Mucosa of rectum (tissue), 2 donors: ENCODE data around the gene MDGA2.

Experiments
- H3K27ac ChIP-seq, 2 donors: one replicate each; pipeline ENCODE4 v1.7.0; 2013; ENCODE audit warnings: inconsistent platforms in 2 of 2, low read depth in 2 of 2, low read length in 2 of 2
- H3K27me3 ChIP-seq, 2 donors: one replicate each; pipeline ENCODE4 v1.7.0; 2013; ENCODE audit warnings: low read length in 2 of 2; ENCODE audit not compliant: control insufficient read depth in 2 of 2, insufficient read depth in 2 of 2
- H3K36me3 ChIP-seq, 2 donors: one replicate each; pipeline ENCODE4 v1.7.0; 2013; ENCODE audit warnings: low read length in 2 of 2; ENCODE audit not compliant: control insufficient read depth in 2 of 2, insufficient read depth in 2 of 2
- H3K4me1 ChIP-seq, 2 donors: one replicate each; pipeline ENCODE4 v1.7.0; 2013; ENCODE audit warnings: low read length in 2 of 2, mild to moderate bottlenecking in 1 of 2; ENCODE audit not compliant: control insufficient read depth in 2 of 2, insufficient read depth in 2 of 2
- H3K4me3 ChIP-seq, 2 donors: one replicate each; pipeline ENCODE4 v1.7.0; 2013; ENCODE audit warnings: low read length in 2 of 2
- H3K9ac ChIP-seq, 2 donors: one replicate each; pipeline ENCODE4 v1.7.0; 2013; ENCODE audit warnings: low read length in 2 of 2, low read depth in 1 of 2, mild to moderate bottlenecking in 1 of 2
- H3K9me3 ChIP-seq, 2 donors: one replicate each; pipeline ENCODE4 v1.7.0; 2013; ENCODE audit warnings: low read length in 2 of 2; ENCODE audit not compliant: control insufficient read depth in 2 of 2
- donor health status: healthy.
- donor health status: Normal muscosa, but diverticular disease.

The MDGA2 gene

DNA sequence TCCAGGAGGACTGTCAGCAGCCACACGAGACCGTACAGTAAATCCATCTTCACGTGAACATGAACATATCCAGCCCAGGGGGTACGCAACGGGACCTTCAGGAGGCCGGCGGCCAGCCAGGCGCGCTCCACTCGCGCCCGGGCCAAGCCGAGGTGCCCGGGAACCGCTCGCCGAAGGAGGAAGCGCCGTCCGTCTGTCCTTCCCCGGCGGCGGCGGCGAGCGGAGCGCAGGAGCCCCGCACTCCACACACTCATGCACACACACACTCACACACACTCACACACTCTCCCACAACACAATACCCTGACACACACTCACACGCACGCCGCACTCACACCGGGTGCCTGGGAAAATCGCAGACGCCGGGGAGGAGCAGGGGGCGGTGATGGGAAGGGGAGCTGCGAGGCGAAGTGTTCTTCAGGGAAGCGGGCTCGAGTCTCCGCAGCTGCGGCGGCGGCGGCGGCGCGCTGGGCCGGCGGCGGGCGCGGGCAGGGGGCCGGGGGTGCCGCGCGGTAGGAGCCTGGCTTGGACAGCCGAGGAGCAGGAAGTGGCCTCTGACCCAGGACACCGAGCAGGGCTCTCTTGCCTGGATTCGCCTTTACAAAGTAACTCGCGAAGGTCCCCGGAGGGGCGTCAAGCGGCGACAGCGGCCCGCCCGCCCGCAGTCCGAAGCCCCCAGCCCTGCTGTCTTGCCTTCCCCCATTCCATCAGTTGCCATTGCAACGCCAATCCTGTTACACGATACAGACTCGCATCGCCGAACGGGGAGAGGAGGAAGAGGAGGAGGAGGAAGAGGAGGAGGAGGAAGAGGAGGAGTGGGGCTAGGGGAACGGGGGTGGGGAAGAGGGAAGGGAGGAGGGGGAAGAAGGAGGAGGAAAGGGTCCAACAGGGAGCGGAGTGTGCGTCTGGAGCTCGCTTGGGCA lies 601 bp downstream of the MDGA2 start:
- Histone ChIP-seq H3K27ac (no peak overlapping the region), H3K4me1 (no peaks in the 10 kb centered on the region), H3K9me3 (no peaks in the 10 kb centered on the region), H3K9ac (no peak overlapping the region), H3K36me3 (no peaks in the 10 kb centered on the region), H3K4me3 (peak overlapping the region in 1 of 2 donors; percentile 26), H3K27me3 (peaks cover 3 to 4% of the 10 kb centered on the region in 2 donors)

DNA sequence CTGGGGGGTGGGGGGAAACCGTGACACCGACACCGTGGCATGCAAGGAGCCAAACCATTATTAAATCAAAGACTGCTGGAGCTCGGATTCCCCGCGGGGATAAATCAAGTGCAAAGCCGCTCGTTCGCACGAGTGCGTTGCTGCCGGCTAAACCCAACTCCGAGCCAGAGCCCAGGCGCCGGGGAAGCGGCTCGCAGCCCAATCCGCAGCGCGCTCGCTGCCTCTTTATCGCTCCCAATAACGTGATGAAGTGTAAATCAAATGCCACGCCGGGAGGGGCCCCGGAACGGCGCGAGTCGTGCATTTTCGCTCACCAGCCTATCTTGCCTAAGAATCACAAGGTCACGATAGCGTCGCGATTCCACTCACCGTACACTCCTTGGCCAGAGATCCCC lies 1.3 kb downstream of the MDGA2 start:
- H3K36me3 ChIP-seq = no peaks in the 10 kb centered on the region
- H3K4me1 ChIP-seq = no peaks in the 10 kb centered on the region
- H3K9ac ChIP-seq = no peak overlapping the region
- H3K9me3 ChIP-seq = no peaks in the 10 kb centered on the region
- no peak overlapping the region for H3K27ac ChIP-seq
- H3K27me3 ChIP-seq = peaks cover 3 to 4% of the 10 kb centered on the region in 2 donors
- peak overlapping the region in 1 of 2 donors; percentile 26 for H3K4me3 ChIP-seq

DNA sequence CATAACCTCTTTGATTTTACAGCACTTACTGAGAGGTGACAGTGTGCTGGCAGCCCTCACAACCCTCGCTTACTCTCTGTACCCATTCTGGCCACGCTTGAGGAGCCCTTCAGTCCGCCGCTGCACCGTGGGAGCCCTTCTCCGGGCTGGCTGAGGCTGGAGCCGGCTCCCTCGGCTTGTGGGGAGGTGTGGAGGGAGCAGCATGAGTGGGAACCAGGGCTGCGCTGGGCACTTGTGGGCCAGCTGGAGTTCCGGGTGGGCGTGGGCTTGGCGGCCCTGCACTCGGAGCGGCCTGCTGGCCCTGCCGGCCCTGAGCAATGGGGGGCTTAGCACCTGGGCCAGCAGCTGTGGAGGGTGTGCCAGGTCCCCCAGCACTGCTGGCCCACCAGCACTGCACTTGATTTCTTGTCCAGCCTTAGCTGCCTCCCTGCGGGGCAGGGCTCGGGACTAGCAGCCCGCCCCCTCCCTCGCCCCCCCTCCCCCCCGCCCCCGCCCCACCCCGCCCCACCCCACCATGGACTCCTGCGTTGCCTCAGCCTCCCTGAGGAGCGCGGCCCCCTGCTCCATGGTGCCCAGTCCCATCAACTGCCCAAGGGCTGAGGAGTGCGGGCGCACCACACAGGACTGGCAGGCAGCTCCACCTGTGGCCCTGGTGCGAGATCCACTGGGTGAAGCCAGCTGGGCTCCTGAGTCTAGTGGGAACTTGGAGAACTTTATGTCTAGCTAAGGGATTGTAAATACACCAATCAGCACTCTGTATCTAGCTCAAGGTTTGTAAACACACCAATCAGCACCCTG lies 9.9 kb downstream of the MDGA2 start:
- no peaks in the 10 kb centered on the region for H3K4me1 ChIP-seq
- no peak overlapping the region for H3K4me3 ChIP-seq
- H3K27me3 ChIP-seq = no peaks in the 10 kb centered on the region
- no peaks in the 10 kb centered on the region for H3K36me3 ChIP-seq
- no peaks in the 10 kb centered on the region for H3K9me3 ChIP-seq
- H3K27ac ChIP-seq = no peak overlapping the region
- no peak overlapping the region for H3K9ac ChIP-seq

DNA sequence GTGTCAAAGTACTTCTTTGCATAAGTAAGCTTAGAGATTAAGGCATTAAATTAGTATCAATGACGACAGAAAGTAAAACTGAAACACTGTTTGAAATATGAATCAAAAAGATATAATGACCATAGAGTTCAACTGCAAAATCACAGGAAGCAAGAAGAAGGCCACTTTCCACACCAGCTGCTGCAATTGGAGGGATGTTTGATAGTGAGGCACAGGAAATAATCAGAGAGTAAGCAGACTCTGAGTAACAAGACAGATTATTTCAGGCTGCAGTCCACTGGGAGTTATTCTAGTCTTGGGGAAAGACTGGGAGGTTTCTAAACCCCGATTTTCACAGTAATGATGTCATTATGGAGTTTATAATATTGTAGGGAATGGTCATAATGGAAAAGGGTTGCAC lies 12.9 kb downstream of the MDGA2 start:
- no peaks in the 10 kb centered on the region for H3K27me3 ChIP-seq
- H3K27ac ChIP-seq = no peak overlapping the region
- no peaks in the 10 kb centered on the region for H3K9me3 ChIP-seq
- no peak overlapping the region for H3K4me3 ChIP-seq
- no peak overlapping the region for H3K9ac ChIP-seq
- H3K36me3 ChIP-seq = no peaks in the 10 kb centered on the region
- H3K4me1 ChIP-seq = no peaks in the 10 kb centered on the region

DNA sequence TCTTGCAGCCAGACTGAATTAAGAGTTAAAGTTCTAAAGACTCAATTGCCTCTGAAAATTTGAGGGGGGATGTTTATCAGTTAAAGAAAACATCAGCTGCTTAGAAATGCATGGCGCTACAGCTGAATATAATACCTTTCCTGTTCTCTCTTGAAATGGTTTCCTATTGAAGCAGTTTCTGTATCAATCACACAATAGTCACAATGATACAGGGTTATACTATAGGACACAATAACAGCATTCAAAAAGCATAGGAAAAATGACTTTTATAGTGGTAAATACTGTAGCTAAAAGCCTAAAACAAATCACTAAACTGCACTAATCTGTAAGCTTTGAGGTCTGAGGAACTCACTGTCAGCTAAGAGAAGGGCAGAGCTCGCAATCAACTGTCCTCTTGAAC lies 15.2 kb downstream of the MDGA2 start:
- H3K9ac ChIP-seq = no peak overlapping the region
- H3K36me3 ChIP-seq = no peaks in the 10 kb centered on the region
- no peaks in the 10 kb centered on the region for H3K9me3 ChIP-seq
- no peaks in the 10 kb centered on the region for H3K4me1 ChIP-seq
- no peak overlapping the region for H3K4me3 ChIP-seq
- H3K27ac ChIP-seq = no peak overlapping the region
- no peaks in the 10 kb centered on the region for H3K27me3 ChIP-seq

DNA sequence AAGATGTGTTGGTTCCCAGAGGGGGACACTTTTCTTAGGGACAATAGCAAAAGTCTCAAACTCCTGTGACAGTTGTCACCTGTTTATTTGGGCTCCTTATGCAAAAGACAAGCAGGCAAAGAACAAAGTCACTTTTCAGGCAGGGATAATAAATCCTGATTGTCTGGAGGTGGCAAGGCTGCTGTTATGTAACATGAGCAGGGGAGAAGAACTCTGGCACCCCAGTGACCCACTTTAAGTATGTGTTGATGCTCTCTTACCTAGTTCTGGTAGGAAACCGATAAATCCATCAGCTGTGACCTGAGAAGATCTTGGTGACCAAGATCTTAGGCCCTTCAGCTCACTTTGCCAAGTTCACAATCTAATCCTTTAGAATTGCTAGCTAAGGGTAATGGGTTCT lies 17.4 kb downstream of the MDGA2 start:
- no peaks in the 10 kb centered on the region for H3K9me3 ChIP-seq
- no peak overlapping the region for H3K4me3 ChIP-seq
- H3K4me1 ChIP-seq = no peaks in the 10 kb centered on the region
- no peak overlapping the region for H3K27ac ChIP-seq
- no peaks in the 10 kb centered on the region for H3K36me3 ChIP-seq
- H3K9ac ChIP-seq = no peak overlapping the region
- no peaks in the 10 kb centered on the region for H3K27me3 ChIP-seq

DNA sequence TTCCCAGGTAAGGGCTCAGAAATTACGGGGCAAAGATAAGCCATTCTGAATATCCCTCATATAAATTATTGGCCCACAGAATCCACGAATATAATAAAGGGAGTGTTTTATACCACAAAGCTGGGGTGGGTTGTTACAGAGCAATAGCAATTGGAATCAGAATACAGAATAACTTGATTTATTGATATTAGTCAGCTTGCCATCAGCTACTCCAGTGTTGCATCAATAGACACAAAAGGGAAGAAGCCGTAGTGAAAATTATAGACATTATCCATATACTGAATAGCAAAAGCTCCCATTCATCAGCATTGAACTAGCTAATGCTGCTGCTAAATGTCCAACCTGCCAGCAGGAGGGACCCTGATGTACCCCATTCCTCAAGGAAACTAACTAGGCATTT lies 18.3 kb downstream of the MDGA2 start:
- Histone ChIP-seq H3K9ac (no peak overlapping the region), H3K4me1 (no peaks in the 10 kb centered on the region), H3K27me3 (no peaks in the 10 kb centered on the region), H3K36me3 (no peaks in the 10 kb centered on the region), H3K27ac (no peak overlapping the region), H3K4me3 (no peak overlapping the region), H3K9me3 (no peaks in the 10 kb centered on the region)

DNA sequence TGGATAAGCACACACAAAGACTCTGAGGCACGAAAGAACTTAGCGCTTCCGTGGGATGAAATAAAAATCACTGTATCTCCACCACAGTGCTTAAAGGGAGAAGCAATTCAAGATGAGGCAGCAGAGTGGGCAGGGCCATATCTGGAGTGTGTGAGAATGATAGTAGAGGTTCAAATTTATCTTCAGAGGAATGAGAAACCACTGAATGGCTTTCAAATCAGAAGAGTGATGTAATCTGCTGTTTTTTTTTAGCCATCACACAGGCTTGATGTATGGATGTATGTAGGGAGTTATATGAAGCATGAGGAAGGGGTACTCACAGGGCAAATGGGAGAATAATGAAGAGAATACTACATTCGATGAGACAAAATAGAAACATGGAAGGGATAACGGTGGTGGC lies 24.1 kb downstream of the MDGA2 start:
- no peaks in the 10 kb centered on the region for H3K9me3 ChIP-seq
- no peaks in the 10 kb centered on the region for H3K27me3 ChIP-seq
- H3K4me1 ChIP-seq = no peaks in the 10 kb centered on the region
- no peak overlapping the region for H3K27ac ChIP-seq
- H3K4me3 ChIP-seq = no peak overlapping the region
- no peaks in the 10 kb centered on the region for H3K36me3 ChIP-seq
- no peak overlapping the region for H3K9ac ChIP-seq

DNA sequence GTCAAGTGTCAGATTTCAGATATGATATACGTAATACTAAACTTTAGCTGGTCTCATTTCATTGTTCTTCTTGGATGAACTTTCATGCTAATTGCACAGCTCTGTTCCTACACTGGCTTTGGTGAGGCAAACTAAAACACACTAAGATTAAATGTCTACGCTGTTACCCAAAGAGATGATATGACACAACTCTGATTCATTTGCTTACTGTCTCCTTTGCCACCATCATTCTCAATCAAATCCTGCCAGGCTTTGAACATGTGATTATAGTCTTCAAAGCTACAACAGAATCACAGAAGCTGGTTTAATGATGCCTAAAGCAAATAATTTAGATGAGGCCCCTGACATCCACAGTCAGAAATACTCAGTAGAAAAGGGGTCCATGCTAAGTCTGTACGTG lies 37.7 kb downstream of the MDGA2 start:
- no peak overlapping the region for H3K4me3 ChIP-seq
- no peak overlapping the region for H3K9ac ChIP-seq
- H3K27me3 ChIP-seq = no peaks in the 10 kb centered on the region
- H3K36me3 ChIP-seq = no peaks in the 10 kb centered on the region
- no peaks in the 10 kb centered on the region for H3K9me3 ChIP-seq
- H3K4me1 ChIP-seq = no peaks in the 10 kb centered on the region
- H3K27ac ChIP-seq = no peak overlapping the region
